ENCODE results near the gene SMIM28.

Gene SMIM28

GRCh38 chr6:138383776-138384175 lies 6.1 kb downstream of the SMIM28 start:
- TF ChIP-seq CTCF (IDR thresholded peaks at IDR 0.05; ENCODE audit: low read depth, low read length): no peak
- no peak for DNase-seq (ENCODE audit: extremely low read depth, low read depth)

GRCh38 chr6:138386897-138387296 lies 9.2 kb downstream of the SMIM28 start:
- DNase-seq (ENCODE audit: extremely low read depth, low read depth): no peak
- TF ChIP-seq CTCF (IDR thresholded peaks at IDR 0.05; ENCODE audit: low read depth, low read length): no peak

GRCh38 chr6:138387577-138388368 lies 10.1 kb downstream of the SMIM28 start:
- TF ChIP-seq CTCF (IDR thresholded peaks at IDR 0.05; ENCODE audit: low read depth, low read length): no peak

GRCh38 chr6:138389551-138389950 lies 11.8 kb downstream of the SMIM28 start:
- no peak for TF ChIP-seq CTCF (IDR thresholded peaks at IDR 0.05; ENCODE audit: low read depth, low read length)

More at GRCh38 chr6:138387577-138388368, 10.1 kb downstream of the SMIM28 start:
- DNase-seq (ENCODE audit: extremely low read depth, low read depth): no peak

GRCh38 chr6:138393871-138394783 lies 16.4 kb downstream of the SMIM28 start:
- DNase-seq (ENCODE audit: extremely low read depth, low read depth): no peak
- TF ChIP-seq CTCF (IDR thresholded peaks at IDR 0.05; ENCODE audit: low read depth, low read length): no peak

More at GRCh38 chr6:138389551-138389950, 11.8 kb downstream of the SMIM28 start:
- no peak for DNase-seq (ENCODE audit: extremely low read depth, low read depth)

GRCh38 chr6:138396709-138397108 lies 19.0 kb downstream of the SMIM28 start:
- no peak for TF ChIP-seq CTCF (IDR thresholded peaks at IDR 0.05; ENCODE audit: low read depth, low read length)

More at GRCh38 chr6:138396709-138397108, 19.0 kb downstream of the SMIM28 start:
- no peak for DNase-seq (ENCODE audit: extremely low read depth, low read depth)

Measured in AG09319 (cell line).